ENCODE data around the gene XKR8. TPM values are rescaled to one million over a fixed set of nuclear protein-coding genes. Genes with fewer than 3 reads are reported as not detected.

XKR8 gene
- total and polyA plus RNA-seq, 9 donors: 2.3 to 8.6 (median 7.8) TPM

Other genes with a start within 250 kb of the XKR8 start
- gene FAM76A, start 234.0 kb upstream of the XKR8 start, total RNA-seq: 23.3 TPM
- 10 to 100 TPM; 12.9 to 26.6 (median 17.9) TPM for gene FAM76A, start 234.0 kb upstream of the XKR8 start, polyA plus RNA-seq (ENCODE audit: insufficient read depth in 1 of 8, insufficient read length in 8 of 8, low replicate concordance in 1 of 8)
- gene STX12, start 186.8 kb upstream of the XKR8 start, total RNA-seq: 30.2 TPM
- gene STX12, start 186.8 kb upstream of the XKR8 start, polyA plus RNA-seq (ENCODE audit: insufficient read depth in 1 of 8, insufficient read length in 8 of 8, low replicate concordance in 1 of 8): 10 to 100 TPM; 24.4 to 33.9 (median 27.4) TPM
- 33.6 TPM for gene PPP1R8, start 129.2 kb upstream of the XKR8 start, total RNA-seq
- gene PPP1R8, start 129.2 kb upstream of the XKR8 start, polyA plus RNA-seq (ENCODE audit: insufficient read depth in 1 of 8, insufficient read length in 8 of 8, low replicate concordance in 1 of 8): 10 to 100 TPM; 27.8 to 43.3 (median 32.0) TPM
- gene THEMIS2, start 87.4 kb upstream of the XKR8 start, total RNA-seq: 3.1 TPM
- 1 to 10 TPM; 2.8 to 5.8 (median 3.2) TPM for gene THEMIS2, start 87.4 kb upstream of the XKR8 start, polyA plus RNA-seq (ENCODE audit: insufficient read depth in 1 of 8, insufficient read length in 8 of 8, low replicate concordance in 1 of 8)
- gene RPA2, start 45.4 kb upstream of the XKR8 start, total RNA-seq: 44.4 TPM
- 10 to 100 TPM; 40.1 to 58.9 (median 44.7) TPM for gene RPA2, start 45.4 kb upstream of the XKR8 start, polyA plus RNA-seq (ENCODE audit: insufficient read depth in 1 of 8, insufficient read length in 8 of 8, low replicate concordance in 1 of 8)
- gene SMPDL3B, start 25.0 kb upstream of the XKR8 start, total RNA-seq: 0.09 TPM
- 1 to 10 TPM in 1 of 8 donors, under 1 TPM in 6, not detected in 1; 0.06 to 2.1 (median 0.13) TPM for gene SMPDL3B, start 25.0 kb upstream of the XKR8 start, polyA plus RNA-seq (ENCODE audit: insufficient read depth in 1 of 8, insufficient read length in 8 of 8, low replicate concordance in 1 of 8)
- 14.0 TPM for gene EYA3, start 128.6 kb downstream of the XKR8 start, total RNA-seq
- 10 to 100 TPM; 14.3 to 20.2 (median 16.6) TPM for gene EYA3, start 128.6 kb downstream of the XKR8 start, polyA plus RNA-seq (ENCODE audit: insufficient read depth in 1 of 8, insufficient read length in 8 of 8, low replicate concordance in 1 of 8)
- 1.6 TPM for gene PTAFR, start 216.7 kb downstream of the XKR8 start, total RNA-seq
- gene PTAFR, start 216.7 kb downstream of the XKR8 start, polyA plus RNA-seq (ENCODE audit: insufficient read depth in 1 of 8, insufficient read length in 8 of 8, low replicate concordance in 1 of 8): 1 to 10 TPM; 1.7 to 2.4 (median 2.2) TPM